Osteoblast (primary cell): ENCODE data around the gene COLQ. TPM values are rescaled to one million over a fixed set of nuclear protein-coding genes. Genes with fewer than 3 reads are reported as not detected.
A peak's percentile ranks its signal among the peaks of the same experiment; 100 is the strongest.

ENCODE experiments used
- DNase-seq: peaks from one replicate; pipeline ENCODE4 v3.0.0; 2011; ENCODE audit warnings: low spot score, mixed read lengths; ENCODE audit not compliant: insufficient read length; ENCODE audit errors: missing footprints
- H2AFZ ChIP-seq: 2 replicates; pipeline ENCODE4 v1.6.0; 2011; ENCODE audit warnings: mild to moderate bottlenecking, low read length
- H3K27ac ChIP-seq: 2 replicates; pipeline ENCODE4 v1.5.1; 2011; ENCODE audit warnings: mild to moderate bottlenecking, low read depth, low read length, moderate library complexity
- H3K27me3 ChIP-seq: 2 replicates; pipeline ENCODE4 v1.6.0; 2012; ENCODE audit warnings: mild to moderate bottlenecking, control low read depth, inconsistent platforms, low read length, moderate library complexity; ENCODE audit not compliant: insufficient read depth
- H3K36me3 ChIP-seq: 2 replicates; pipeline ENCODE4 v1.5.1; 2011; ENCODE audit warnings: mild to moderate bottlenecking, low read length, control low read depth, moderate library complexity; ENCODE audit not compliant: insufficient read depth
- H3K4me1 ChIP-seq: 2 replicates; pipeline ENCODE4 v1.5.1; 2011; ENCODE audit warnings: mild to moderate bottlenecking, low read length, control low read depth, moderate library complexity; ENCODE audit not compliant: insufficient read depth
- H3K4me2 ChIP-seq: 2 replicates; pipeline ENCODE4 v1.6.0; 2011; ENCODE audit warnings: mild to moderate bottlenecking, low read length; ENCODE audit not compliant: insufficient read depth
- H3K4me3 ChIP-seq: fragments of 200-600 bp; sonication (generic); 3 replicates; pipeline ENCODE4 v1.5.1; 2012; ENCODE audit warnings: mild to moderate bottlenecking, low read length, inconsistent platforms; ENCODE audit not compliant: insufficient read depth
- H3K79me2 ChIP-seq: 2 replicates; pipeline ENCODE4 v1.6.0; 2012; ENCODE audit warnings: mild to moderate bottlenecking, low read length, control low read depth, inconsistent platforms; ENCODE audit not compliant: insufficient read depth
- H3K9me3 ChIP-seq: 2 replicates; pipeline ENCODE4 v1.5.1; 2011; ENCODE audit warnings: low read depth, low read length, control low read depth
- H4K20me1 ChIP-seq: 2 replicates; pipeline ENCODE4 v1.6.0; 2012; ENCODE audit warnings: mild to moderate bottlenecking, low read length, control low read depth; ENCODE audit not compliant: insufficient read depth
- total RNA-seq: library from RNA; depleted of rRNA; stranded (reverse); fragments of >200 nt; gene quantifications from 2 replicates; pipeline ENCODE4 v1.2.3, GENCODE V29; 2012
- TF ChIP-seq, protein P1 (sequence below): IDR thresholded peaks from 2 replicates; pipeline ENCODE4 v1.5.1; 2011; ENCODE audit warnings: mild to moderate bottlenecking, low read depth, low read length, moderate library complexity; ENCODE audit errors: extremely low read depth

The COLQ gene
- total RNA-seq, 1 donor: 1.4 TPM

DNA sequence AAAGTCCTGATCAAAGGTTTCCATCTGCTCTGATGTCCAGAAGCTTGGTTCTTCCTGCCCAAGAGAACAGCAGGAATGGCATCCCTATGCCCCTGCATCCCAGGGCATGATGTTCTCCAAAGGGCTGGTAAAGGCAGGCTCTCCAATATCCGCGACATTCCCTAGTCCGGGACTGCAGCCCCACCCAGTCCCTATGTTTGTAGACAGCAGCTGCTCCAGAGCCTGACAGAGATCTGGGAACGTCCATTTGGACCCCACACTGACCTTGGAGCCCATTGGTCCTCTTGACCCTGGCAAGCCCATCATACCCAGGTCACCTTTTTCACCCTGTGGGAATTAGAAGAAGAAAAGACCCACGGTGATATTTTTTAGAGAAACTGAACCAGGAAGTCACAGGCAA, 46.3 kb downstream of the COLQ start:
- H3K27ac ChIP-seq: no peak overlapping the region
- H3K4me1 ChIP-seq: no peaks in the 10 kb centered on the region
- H3K79me2 ChIP-seq: no peaks in the 10 kb centered on the region
- H2AFZ ChIP-seq: no peak overlapping the region
- no peaks in the 10 kb centered on the region for H3K36me3 ChIP-seq
- TF ChIP-seq, protein P1, sequence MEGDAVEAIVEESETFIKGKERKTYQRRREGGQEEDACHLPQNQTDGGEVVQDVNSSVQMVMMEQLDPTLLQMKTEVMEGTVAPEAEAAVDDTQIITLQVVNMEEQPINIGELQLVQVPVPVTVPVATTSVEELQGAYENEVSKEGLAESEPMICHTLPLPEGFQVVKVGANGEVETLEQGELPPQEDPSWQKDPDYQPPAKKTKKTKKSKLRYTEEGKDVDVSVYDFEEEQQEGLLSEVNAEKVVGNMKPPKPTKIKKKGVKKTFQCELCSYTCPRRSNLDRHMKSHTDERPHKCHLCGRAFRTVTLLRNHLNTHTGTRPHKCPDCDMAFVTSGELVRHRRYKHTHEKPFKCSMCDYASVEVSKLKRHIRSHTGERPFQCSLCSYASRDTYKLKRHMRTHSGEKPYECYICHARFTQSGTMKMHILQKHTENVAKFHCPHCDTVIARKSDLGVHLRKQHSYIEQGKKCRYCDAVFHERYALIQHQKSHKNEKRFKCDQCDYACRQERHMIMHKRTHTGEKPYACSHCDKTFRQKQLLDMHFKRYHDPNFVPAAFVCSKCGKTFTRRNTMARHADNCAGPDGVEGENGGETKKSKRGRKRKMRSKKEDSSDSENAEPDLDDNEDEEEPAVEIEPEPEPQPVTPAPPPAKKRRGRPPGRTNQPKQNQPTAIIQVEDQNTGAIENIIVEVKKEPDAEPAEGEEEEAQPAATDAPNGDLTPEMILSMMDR: no peak
- no peak overlapping the region for H3K4me3 ChIP-seq
- no peaks in the 10 kb centered on the region for H3K9me3 ChIP-seq
- H3K4me2 ChIP-seq: no peak overlapping the region
- no peaks in the 10 kb centered on the region for H4K20me1 ChIP-seq
- H3K27me3 ChIP-seq: no peaks in the 10 kb centered on the region
- no peak for DNase-seq

DNA sequence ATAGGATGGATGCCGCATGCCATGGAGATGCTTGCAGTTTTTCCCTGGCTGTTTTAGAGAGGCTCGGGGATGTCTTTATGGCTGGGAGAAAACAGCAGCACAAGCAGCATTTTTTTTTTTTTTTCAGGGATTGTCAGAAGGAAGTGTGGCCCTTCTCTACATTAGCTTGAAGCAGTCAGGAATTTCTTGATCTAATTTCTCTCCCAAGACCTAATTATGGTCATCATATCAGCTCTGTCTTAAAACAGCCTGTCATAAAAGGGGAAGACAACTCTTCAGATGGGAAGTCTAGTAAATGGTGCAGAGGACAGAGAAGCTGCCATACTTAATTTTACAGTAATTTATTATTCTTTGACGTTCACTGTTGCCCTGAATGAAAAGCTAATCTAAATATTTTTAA, 49.6 kb downstream of the COLQ start:
- Histone ChIP-seq H3K27me3 (no peaks in the 10 kb centered on the region), H4K20me1 (no peaks in the 10 kb centered on the region), H3K79me2 (no peaks in the 10 kb centered on the region), H3K4me3 (no peak overlapping the region), H3K9me3 (no peaks in the 10 kb centered on the region), H3K4me2 (no peak overlapping the region), H3K36me3 (no peaks in the 10 kb centered on the region), H2AFZ (no peak overlapping the region), H3K4me1 (no peaks in the 10 kb centered on the region), H3K27ac (no peak overlapping the region)
- TF ChIP-seq, protein P1: no peak
- no peak for DNase-seq

DNA sequence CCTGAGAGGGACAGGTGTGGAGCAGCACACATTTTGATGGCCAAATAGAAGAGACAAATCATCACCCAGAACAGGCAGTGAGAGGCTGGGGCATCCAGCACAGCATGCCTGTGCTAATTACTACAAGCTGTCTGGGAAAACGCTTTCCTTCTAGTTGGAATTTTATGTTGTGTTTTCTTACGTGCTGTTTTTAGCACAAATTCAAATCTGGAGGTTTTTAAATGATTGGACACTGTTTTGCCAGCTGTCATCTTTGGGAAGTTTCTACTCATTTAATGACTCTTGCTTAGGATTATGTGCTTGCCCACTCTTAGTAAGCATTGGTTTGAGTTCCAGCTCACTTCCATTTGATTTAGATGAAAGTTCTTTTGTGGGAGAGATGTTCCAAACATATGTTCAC, 50.7 kb downstream of the COLQ start:
- H3K9me3 ChIP-seq: no peaks in the 10 kb centered on the region
- H3K27ac ChIP-seq: no peak overlapping the region
- H3K4me2 ChIP-seq: no peak overlapping the region
- peak; percentile 63 for DNase-seq
- H3K27me3 ChIP-seq: no peaks in the 10 kb centered on the region
- H3K36me3 ChIP-seq: no peaks in the 10 kb centered on the region
- H4K20me1 ChIP-seq: no peaks in the 10 kb centered on the region
- H2AFZ ChIP-seq: no peak overlapping the region
- no peaks in the 10 kb centered on the region for H3K79me2 ChIP-seq
- TF ChIP-seq, protein P1: no peak
- H3K4me1 ChIP-seq: no peaks in the 10 kb centered on the region
- H3K4me3 ChIP-seq: no peak overlapping the region

DNA sequence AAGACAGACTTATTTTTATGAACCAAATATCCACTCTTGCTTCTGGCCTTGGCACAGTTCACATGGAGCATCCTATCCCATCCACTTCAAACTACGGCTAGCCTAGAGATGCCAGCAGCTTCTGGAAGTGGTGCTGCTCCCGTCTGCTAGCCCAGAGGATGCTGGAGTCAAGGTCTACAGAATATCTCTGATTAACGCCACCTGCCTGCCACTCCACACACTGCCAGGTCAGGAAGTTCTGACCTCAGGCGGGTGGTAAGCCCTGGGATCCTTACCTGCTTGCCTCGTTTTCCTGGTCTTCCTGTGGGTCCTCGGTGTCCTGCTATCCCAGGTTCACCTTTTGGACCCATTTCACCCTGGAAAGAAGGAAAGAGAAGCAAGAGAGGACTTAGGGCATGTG, 51.2 kb downstream of the COLQ start:
- Histone ChIP-seq H4K20me1 (no peaks in the 10 kb centered on the region), H3K79me2 (no peaks in the 10 kb centered on the region), H3K4me3 (no peak overlapping the region), H3K36me3 (no peaks in the 10 kb centered on the region), H3K4me1 (no peaks in the 10 kb centered on the region), H3K27ac (no peak overlapping the region), H3K27me3 (no peaks in the 10 kb centered on the region), H3K9me3 (no peaks in the 10 kb centered on the region), H2AFZ (no peak overlapping the region), H3K4me2 (no peak overlapping the region)
- TF ChIP-seq, protein P1: no peak
- DNase-seq: no peak
